HG02623 (cell line): ENCODE data around the gene C1QL2.

Experiments used
- ATAC-seq: cut with Tn5 transposase; IDR thresholded peaks from one replicate; pipeline ENCODE4 v1.9.1; 2021; ENCODE audit warnings: moderate library complexity; ENCODE audit not compliant: unreplicated experiment

C1QL2 gene

GRCh38 chr2:119158563-119159347, at the start of gene C1QL2:
Gene C1QL2, minus strand, starts transcription at chr2:119158751. Its CDS starts 482 bp downstream, at chr2:119158269.
- ATAC-seq: no peak

- no peak for ATAC-seq
Observed at GRCh38 chr2:119207447-119207846, 48.9 kb upstream of the C1QL2 start.

- ATAC-seq: no peak
Observed at GRCh38 chr2:119206201-119206600, 47.6 kb upstream of the C1QL2 start.

- no peak for ATAC-seq
Observed at GRCh38 chr2:119205001-119205706, 46.6 kb upstream of the C1QL2 start.

GRCh38 chr2:119204525-119204924, 46.0 kb upstream of the C1QL2 start:
- ATAC-seq: no peak

- no peak for ATAC-seq
Observed at GRCh38 chr2:119202610-119203310, 44.2 kb upstream of the C1QL2 start.

GRCh38 chr2:119201815-119202214, 43.3 kb upstream of the C1QL2 start:
- ATAC-seq: no peak

- ATAC-seq: no peak
Observed at GRCh38 chr2:119198240-119198840, 39.8 kb upstream of the C1QL2 start.

- ATAC-seq: no peak
Observed at GRCh38 chr2:119197529-119198239, 39.1 kb upstream of the C1QL2 start.

- no peak for ATAC-seq
Observed at GRCh38 chr2:119197126-119197405, 38.5 kb upstream of the C1QL2 start.

- no peak for ATAC-seq
Observed at GRCh38 chr2:119196301-119197125, 38.0 kb upstream of the C1QL2 start.

GRCh38 chr2:119195887-119196286, 37.3 kb upstream of the C1QL2 start:
- no peak for ATAC-seq

GRCh38 chr2:119195001-119195400, 36.5 kb upstream of the C1QL2 start:
- no peak for ATAC-seq

GRCh38 chr2:119192893-119193292, 34.3 kb upstream of the C1QL2 start:
- no peak for ATAC-seq

GRCh38 chr2:119190321-119191111, 32.0 kb upstream of the C1QL2 start:
- no peak for ATAC-seq

- no peak for ATAC-seq
Observed at GRCh38 chr2:119184512-119184911, 26.0 kb upstream of the C1QL2 start.

- ATAC-seq: no peak
Observed at GRCh38 chr2:119181791-119182445, 23.4 kb upstream of the C1QL2 start.

GRCh38 chr2:119181391-119181790, 22.8 kb upstream of the C1QL2 start:
- no peak for ATAC-seq

GRCh38 chr2:119180892-119181291, 22.3 kb upstream of the C1QL2 start:
- no peak for ATAC-seq
